ENCODE measurements around the gene APP. TPM values are rescaled to one million over a fixed set of nuclear protein-coding genes. Genes with fewer than 3 reads are reported as not detected.

Gene APP
- total and polyA plus RNA-seq, 2 experiments from 2014 or later, result 55.7 to 316 TPM

- no peaks in the 10 kb centered on the region for H3K27me3 ChIP-seq
- H4K20me1 ChIP-seq (ENCODE audit: insufficient read depth, poor library complexity, severe bottlenecking), result peaks cover 8% of the 10 kb centered on the region
- TF ChIP-seq CTCF (IDR thresholded peaks at IDR 0.05; ENCODE audit: poor library complexity), result no peak
- H3K79me2 ChIP-seq, result peaks cover 71% of the 10 kb centered on the region
- no peak overlapping the region for H3K4me3 ChIP-seq
- no peaks in the 10 kb centered on the region for H3K9me2 ChIP-seq (replicated peaks; ENCODE audit: insufficient read depth)
- no peak overlapping the region for H3K4me2 ChIP-seq
- no peak overlapping the region for H2AFZ ChIP-seq
- peak overlapping the region; percentile 29 for H3K27ac ChIP-seq
- peaks cover 4% of the 10 kb centered on the region for H3K4me1 ChIP-seq (ENCODE audit: insufficient read depth)
- WGBS (ENCODE audit: low lambda C conversion rate, missing lambda C conversion rate), result 83% methylated on average over 13 of the region's 13 CpGs
- peak; percentile 11 for DNase-seq (ENCODE audit: low spot score)
- H3K9me3 ChIP-seq (ENCODE audit: low read depth), result no peaks in the 10 kb centered on the region
- H3K36me3 ChIP-seq (replicated peaks; ENCODE audit: insufficient read depth, low read depth), result no peaks in the 10 kb centered on the region
Measured at GRCh38 chr21:26096494-26097371, 73.8 kb downstream of the APP start.

- Histone ChIP-seq H3K4me3 (no peak overlapping the region), H2AFZ (no peak overlapping the region), H3K9me3 (ENCODE audit: low read depth) (no peaks in the 10 kb centered on the region), H4K20me1 (ENCODE audit: insufficient read depth, poor library complexity, severe bottlenecking) (peaks cover 8% of the 10 kb centered on the region), H3K27ac (no peak overlapping the region), H3K36me3 (replicated peaks; ENCODE audit: insufficient read depth, low read depth) (no peaks in the 10 kb centered on the region), H3K27me3 (no peaks in the 10 kb centered on the region), H3K79me2 (peaks cover 80% of the 10 kb centered on the region), H3K9me2 (replicated peaks; ENCODE audit: insufficient read depth) (no peaks in the 10 kb centered on the region), H3K4me2 (no peak overlapping the region), H3K4me1 (ENCODE audit: insufficient read depth) (no peaks in the 10 kb centered on the region)
- no peak for TF ChIP-seq CTCF (IDR thresholded peaks at IDR 0.05; ENCODE audit: poor library complexity)
- no peak for TF ChIP-seq EZH2phosphoT487 (IDR thresholded peaks at IDR 0.05; ENCODE audit: low read depth, severe bottlenecking, unreplicated experiment)
- no peak for TF ChIP-seq EZH2 (IDR thresholded peaks at IDR 0.05; ENCODE audit: borderline replicate concordance)
- 98% methylated on average over 7 of the region's 7 CpGs for WGBS (ENCODE audit: low lambda C conversion rate, missing lambda C conversion rate)
- no peak for DNase-seq (ENCODE audit: low spot score)
Measured at GRCh38 chr21:26095131-26095530, 75.4 kb downstream of the APP start.

- Histone ChIP-seq H3K79me2 (peaks cover 72% of the 10 kb centered on the region), H2AFZ (no peak overlapping the region)
Measured at GRCh38 chr21:26093122-26093521, 77.4 kb downstream of the APP start.

More at GRCh38 chr21:26093122-26093521, 77.4 kb downstream of the APP start:
- no peak overlapping the region for H3K27ac ChIP-seq
- DNase-seq (ENCODE audit: low spot score), result no peak
- no peak overlapping the region for H3K4me3 ChIP-seq
- 69% methylated on average over 3 of the region's 3 CpGs for WGBS (ENCODE audit: low lambda C conversion rate, missing lambda C conversion rate)
- H3K4me1 ChIP-seq (ENCODE audit: insufficient read depth), result no peaks in the 10 kb centered on the region
- H3K9me2 ChIP-seq (replicated peaks; ENCODE audit: insufficient read depth), result no peaks in the 10 kb centered on the region
- H3K9me3 ChIP-seq (ENCODE audit: low read depth), result no peaks in the 10 kb centered on the region
- TF ChIP-seq EZH2 (IDR thresholded peaks at IDR 0.05; ENCODE audit: borderline replicate concordance), result no peak
- no peak for TF ChIP-seq CTCF (IDR thresholded peaks at IDR 0.05; ENCODE audit: poor library complexity)
- TF ChIP-seq EZH2phosphoT487 (IDR thresholded peaks at IDR 0.05; ENCODE audit: low read depth, severe bottlenecking, unreplicated experiment), result no peak
- no peaks in the 10 kb centered on the region for H3K27me3 ChIP-seq
- no peaks in the 10 kb centered on the region for H3K36me3 ChIP-seq (replicated peaks; ENCODE audit: insufficient read depth, low read depth)
- H3K4me2 ChIP-seq, result no peak overlapping the region
- peaks cover 8% of the 10 kb centered on the region for H4K20me1 ChIP-seq (ENCODE audit: insufficient read depth, poor library complexity, severe bottlenecking)
